Kidney (tissue), 14 donors: ENCODE results near the gene ATP6V1G1. TPM values are rescaled to one million over a fixed set of nuclear protein-coding genes. Genes with fewer than 3 reads are reported as not detected.
A peak's percentile ranks its signal among the peaks of the same experiment; 100 is the strongest.

ENCODE experiments used
- DNase-seq, 5 donors: peaks; one replicate each; pipeline ENCODE4 v3.0.0-alpha.2; 2013 to 2020
- FAIRE-seq: peaks from 2 replicates; lab custom pipeline; 2012; peaks lifted over from hg19 to GRCh38; lab: Jason Lieb, UNC
- H3K27ac ChIP-seq, 2 donors: one replicate each; pipeline ENCODE4 v1.7.0; 2013; ENCODE audit warnings: low read depth in 2 of 2, low read length in 2 of 2, inconsistent platforms in 1 of 2
- H3K27me3 ChIP-seq: one replicate; pipeline ENCODE4 v1.7.1; 2013; ENCODE audit warnings: low read length, inconsistent platforms; ENCODE audit not compliant: control insufficient read depth, insufficient read depth
- H3K36me3 ChIP-seq, 3 donors: one replicate each; pipeline versions ENCODE4 v1.7.0 to v1.7.1; 2013; ENCODE audit warnings: low read length in 3 of 3, control low read depth in 1 of 3, inconsistent platforms in 1 of 3; ENCODE audit not compliant: insufficient read depth in 3 of 3, control insufficient read depth in 2 of 3
- H3K4me1 ChIP-seq, 3 donors: one replicate each; pipeline versions ENCODE4 v1.7.0 to v1.7.1; 2013; ENCODE audit warnings: low read length in 3 of 3, inconsistent platforms in 1 of 3, low read depth in 1 of 3; ENCODE audit not compliant: control insufficient read depth in 2 of 3, insufficient read depth in 2 of 3
- H3K4me3 ChIP-seq, 3 donors: one replicate each; pipeline versions ENCODE4 v1.7.0 to v1.8.1; 2013; ENCODE audit warnings: low read length in 3 of 3, control low read depth in 1 of 3, inconsistent platforms in 1 of 3
- H3K9ac ChIP-seq, 3 donors: one replicate each; pipeline versions ENCODE4 v1.7.0 to v1.7.1; 2013; ENCODE audit warnings: low read length in 3 of 3, control low read depth in 1 of 3, inconsistent platforms in 1 of 3
- H3K9me3 ChIP-seq, 3 donors: one replicate each; pipeline versions ENCODE4 v1.7.0 to v1.7.1; 2013; ENCODE audit warnings: low read length in 3 of 3, control low read depth in 1 of 3, inconsistent platforms in 1 of 3; ENCODE audit not compliant: control insufficient read depth in 2 of 3, insufficient read depth in 1 of 3
- intact Hi-C: fragments of 100-400 bp; cut with DNase I; formaldehyde crosslinking; loops from one replicate; pipeline ENCODE4 v1.11.1; 2022
- polyA plus RNA-seq: library from polyadenylated mRNA; stranded (reverse); fragments of 350-450 nt; fragmentation: Illumina TruSeq; extraction: RNeasy Lipid Tissue Mini Kit (QIAGEN cat#74804); gene quantifications from one replicate; pipeline ENCODE4 v1.2.3, GENCODE V29; 2014; ENCODE audit warnings: low read depth, low replicate concordance; ENCODE audit not compliant: insufficient read depth
- total RNA-seq: library from RNA; stranded (reverse); fragmentation: NEBNext Ultra II Directional; extraction: Animal tissue kit (Norgen Biotek cat#: 25700); gene quantifications from one replicate; pipeline ENCODE4 v1.2.1, GENCODE V29; 2021
- TF ChIP-seq, protein P1 (sequence below): IDR thresholded peaks from 3 replicates; pipeline ENCODE4 v1.5.1; 2012; ENCODE audit warnings: mild to moderate bottlenecking, moderate library complexity, borderline replicate concordance; ENCODE audit not compliant: insufficient read depth; ENCODE audit errors: extremely low read depth
- donor health status: control.
- donor health status: control.
- donor health status: control.
- donor health status: control.
- donor health status: control.
- donor health status: DM: yes; HTN: yes; CAD: no.
- donor health status: Normal renal cell carcinoma (clear cell type).

The ATP6V1G1 gene
- total and polyA plus RNA-seq, 2 donors from 2014 or later, result 103 to 215 TPM

DNA sequence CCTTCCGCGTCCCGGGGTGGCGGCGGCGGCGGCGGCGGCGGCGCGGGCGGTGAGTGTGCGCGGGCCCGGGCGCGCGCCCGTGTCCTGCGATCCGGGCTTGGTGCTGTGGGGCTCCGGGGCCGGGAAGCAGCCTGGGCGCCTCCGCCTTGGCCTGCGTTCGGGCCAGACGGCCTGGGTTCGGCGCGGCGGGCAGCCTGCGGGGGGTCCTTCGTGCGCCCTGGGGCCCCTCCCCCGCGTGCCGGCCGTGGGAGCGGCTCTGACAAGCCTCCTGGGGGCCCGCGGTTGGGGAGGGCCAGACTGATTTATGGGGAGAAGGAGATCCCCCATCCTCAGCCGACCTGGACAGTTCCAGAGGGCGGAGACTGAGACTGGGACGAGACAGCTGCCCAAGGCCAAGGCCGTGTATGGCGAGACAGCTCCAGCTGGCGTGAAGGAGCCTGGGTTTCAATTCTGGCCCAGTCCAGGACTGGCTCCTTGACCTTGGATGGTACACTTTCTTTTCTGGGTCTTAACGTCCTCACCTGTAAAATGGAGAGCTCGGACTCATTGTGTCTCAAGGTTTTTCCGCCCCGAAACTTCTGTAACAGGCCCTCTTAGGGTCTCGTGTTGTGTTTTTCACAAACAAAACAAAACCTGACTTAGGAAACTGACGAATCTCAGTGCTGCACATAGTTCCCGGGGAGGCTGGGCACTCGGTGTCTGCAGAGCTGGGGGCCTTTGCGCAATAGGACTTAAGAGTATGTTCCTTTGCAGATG is 24.1 kb downstream of the ATP6V1G1 start:
- intact Hi-C loops, result no loop called here
- no peak for FAIRE-seq

DNA sequence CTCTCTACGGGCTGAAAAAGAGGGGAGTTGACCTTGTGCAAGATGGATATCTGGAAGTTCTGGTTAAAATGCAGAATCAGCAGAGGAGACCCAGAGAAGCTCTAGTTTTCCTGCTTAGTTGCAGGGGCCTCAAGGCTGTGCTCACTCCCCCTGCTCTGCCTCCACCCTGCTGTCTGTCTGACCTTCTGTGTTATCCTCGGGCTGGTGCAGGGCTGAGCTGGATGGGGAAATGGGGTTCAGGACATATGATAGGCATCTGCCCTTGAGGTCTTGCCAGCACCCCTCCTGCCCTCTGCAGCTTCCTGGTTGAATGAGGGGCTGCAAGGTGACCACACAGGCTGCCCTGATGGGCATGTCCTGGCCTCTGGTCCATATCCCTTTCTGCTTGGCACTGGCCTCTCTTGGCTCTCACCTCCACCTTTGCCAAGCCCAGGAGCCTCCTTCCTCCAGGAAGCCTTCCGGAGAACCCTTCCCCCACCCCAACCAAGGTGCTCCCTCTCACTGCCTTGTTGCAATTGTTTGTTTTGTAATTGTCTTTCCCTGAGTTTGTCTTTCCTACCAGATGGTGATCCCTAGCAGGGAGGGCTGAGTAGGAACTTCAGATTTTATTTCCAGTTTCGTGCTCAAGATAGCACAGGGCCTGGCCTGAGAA is 24.8 kb downstream of the ATP6V1G1 start:
- TF ChIP-seq, protein P1, sequence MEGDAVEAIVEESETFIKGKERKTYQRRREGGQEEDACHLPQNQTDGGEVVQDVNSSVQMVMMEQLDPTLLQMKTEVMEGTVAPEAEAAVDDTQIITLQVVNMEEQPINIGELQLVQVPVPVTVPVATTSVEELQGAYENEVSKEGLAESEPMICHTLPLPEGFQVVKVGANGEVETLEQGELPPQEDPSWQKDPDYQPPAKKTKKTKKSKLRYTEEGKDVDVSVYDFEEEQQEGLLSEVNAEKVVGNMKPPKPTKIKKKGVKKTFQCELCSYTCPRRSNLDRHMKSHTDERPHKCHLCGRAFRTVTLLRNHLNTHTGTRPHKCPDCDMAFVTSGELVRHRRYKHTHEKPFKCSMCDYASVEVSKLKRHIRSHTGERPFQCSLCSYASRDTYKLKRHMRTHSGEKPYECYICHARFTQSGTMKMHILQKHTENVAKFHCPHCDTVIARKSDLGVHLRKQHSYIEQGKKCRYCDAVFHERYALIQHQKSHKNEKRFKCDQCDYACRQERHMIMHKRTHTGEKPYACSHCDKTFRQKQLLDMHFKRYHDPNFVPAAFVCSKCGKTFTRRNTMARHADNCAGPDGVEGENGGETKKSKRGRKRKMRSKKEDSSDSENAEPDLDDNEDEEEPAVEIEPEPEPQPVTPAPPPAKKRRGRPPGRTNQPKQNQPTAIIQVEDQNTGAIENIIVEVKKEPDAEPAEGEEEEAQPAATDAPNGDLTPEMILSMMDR, result no peak
- FAIRE-seq (no peak), DNase-seq (no peak)
- H3K9me3 ChIP-seq, result no peaks in the 10 kb centered on the region
- H3K36me3 ChIP-seq, result no peaks in the 10 kb centered on the region
- H3K4me1 ChIP-seq, result peaks cover 0 to 17% (median 10%) of the 10 kb centered on the region in 3 donors
- H3K27ac ChIP-seq, result peak overlapping the region in 1 of 2 donors; percentile 67
- peak overlapping the region; percentile 5 to 87 (median 43) for H3K9ac ChIP-seq
- intact Hi-C loops, result no loop called here
- H3K4me3 ChIP-seq, result peak overlapping the region; percentile 64 to 81 (median 78)
- no peaks in the 10 kb centered on the region for H3K27me3 ChIP-seq

More for the DNA sequence above, 24.1 kb downstream of the ATP6V1G1 start:
- no peaks in the 10 kb centered on the region for H3K9me3 ChIP-seq
- peak; percentile 82 to 90 (median 86) for DNase-seq
- peak overlapping the region; percentile 5 to 87 (median 43) for H3K9ac ChIP-seq
- H3K36me3 ChIP-seq, result no peaks in the 10 kb centered on the region
- H3K4me3 ChIP-seq, result peak overlapping the region; percentile 64 to 81 (median 78)
- TF ChIP-seq, protein P1, result no peak
- no peaks in the 10 kb centered on the region for H3K27me3 ChIP-seq
- peak overlapping the region; percentile 51 to 67 for H3K27ac ChIP-seq
- peaks cover 0 to 14% (median 10%) of the 10 kb centered on the region in 3 donors for H3K4me1 ChIP-seq

DNA sequence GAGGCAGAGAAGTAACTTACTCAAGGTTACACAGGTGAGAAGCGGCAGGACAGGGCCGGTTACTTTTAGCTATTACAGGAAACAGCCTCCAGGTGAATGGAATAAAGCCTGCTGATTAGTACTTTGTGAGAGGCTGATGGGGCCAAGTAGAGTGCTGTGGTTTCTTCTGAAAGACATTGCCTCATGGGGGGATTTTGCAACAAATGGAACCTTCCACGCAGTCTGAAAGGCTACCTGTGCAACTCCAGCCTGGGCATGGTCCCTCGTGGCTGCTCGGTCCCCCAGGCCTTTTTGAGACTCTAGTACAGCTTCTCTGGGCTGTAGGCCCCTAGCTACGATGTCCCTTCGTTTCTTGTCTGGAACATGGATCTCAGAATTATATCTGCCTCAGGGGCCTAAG is 25.5 kb downstream of the ATP6V1G1 start:
- DNase-seq (no peak), FAIRE-seq (no peak)
- no peaks in the 10 kb centered on the region for H3K9me3 ChIP-seq
- no peak overlapping the region for H3K9ac ChIP-seq
- no peaks in the 10 kb centered on the region for H3K36me3 ChIP-seq
- no peak overlapping the region for H3K27ac ChIP-seq
- intact Hi-C loops, result no loop called here
- H3K4me3 ChIP-seq, result no peak overlapping the region
- TF ChIP-seq, protein P1, result no peak
- H3K4me1 ChIP-seq, result peaks cover 0 to 17% (median 10%) of the 10 kb centered on the region in 3 donors
- H3K27me3 ChIP-seq, result no peaks in the 10 kb centered on the region
